RWPE1 (cell line): ENCODE measurements around the gene ABLIM2.

Source experiments
- CTCF ChIA-PET: fragments of 350-600 bp; sonication (Branson Sonifier 250); formaldehyde crosslinking; extraction: SDS; loops from one replicate; lab custom pipeline; 2021; lab: Yijun Ruan, JAX
- POLR2A ChIA-PET: fragments of 400-600 bp; formaldehyde crosslinking; extraction: SDS; loops from one replicate; lab custom pipeline; 2020; ENCODE audit warnings: antibody characterized with exemption; ENCODE audit not compliant: low non-redundant PET; lab: Yijun Ruan, JAX
- DNase-seq: peaks from one replicate; pipeline ENCODE4 v3.0.0; 2012; ENCODE audit warnings: low spot score
- H3K27ac ChIP-seq: fragments of 450-650 bp; 2 replicates; pipeline ENCODE4 v1.5.1; 2017
- TF ChIP-seq, protein P1 (sequence below): fragments of 450-650 bp; conservative IDR thresholded peaks from 2 replicates; pipeline ENCODE4 v1.5.1; 2017; ENCODE audit warnings: low read depth, mild to moderate bottlenecking

Gene ABLIM2

DNA sequence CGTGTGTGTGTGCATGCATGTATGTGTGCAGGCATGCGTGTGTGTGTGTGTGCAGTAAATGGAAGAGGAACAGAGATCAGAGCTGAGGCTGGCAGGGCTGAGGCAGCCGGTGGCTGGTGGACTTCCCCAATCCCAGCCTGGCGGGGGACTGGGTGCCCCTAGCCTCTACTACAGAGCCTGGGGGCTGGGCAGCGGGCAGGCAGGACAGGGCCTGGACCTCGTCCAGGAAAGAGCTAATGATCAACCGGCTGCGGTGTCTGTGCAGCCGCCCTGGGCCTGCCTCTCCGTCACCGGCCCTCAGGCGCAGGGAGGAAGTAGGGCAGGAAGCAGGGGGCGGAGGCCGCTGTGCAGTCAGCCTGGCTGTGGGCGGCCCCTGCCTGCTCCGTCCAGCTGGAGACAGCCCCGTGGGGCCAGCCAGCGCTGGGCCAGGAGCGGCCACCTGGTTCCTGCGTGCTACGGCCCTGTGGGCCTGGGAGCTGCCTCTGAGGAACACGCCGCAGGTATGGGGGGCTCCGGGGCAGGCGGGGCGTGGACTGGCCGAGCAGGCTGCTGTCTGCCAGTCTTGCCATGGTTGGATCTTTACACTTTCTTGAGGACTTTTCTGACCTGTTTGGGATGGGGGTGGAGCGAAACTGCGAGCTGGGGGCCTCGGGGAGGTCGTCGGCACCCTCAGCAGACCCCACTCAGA lies 40.4 kb upstream of the ABLIM2 start, which contains the start of gene SH3TC1:
Gene SH3TC1 (plus strand): TSS at position 385 of the 688 bp plus-strand sequence. CDS start 5,905 bp downstream, outside the sequence.
- ChIA-PET CTCF (interaction anchor here (0.5 to 3.5 kb wide), 2 partner anchors 20 to 22 kb away, joined by 3 to 21 read pairs; no protein-coding TSS in a partner anchor), POLR2A (no interaction called here)
- TF ChIP-seq, protein P1, sequence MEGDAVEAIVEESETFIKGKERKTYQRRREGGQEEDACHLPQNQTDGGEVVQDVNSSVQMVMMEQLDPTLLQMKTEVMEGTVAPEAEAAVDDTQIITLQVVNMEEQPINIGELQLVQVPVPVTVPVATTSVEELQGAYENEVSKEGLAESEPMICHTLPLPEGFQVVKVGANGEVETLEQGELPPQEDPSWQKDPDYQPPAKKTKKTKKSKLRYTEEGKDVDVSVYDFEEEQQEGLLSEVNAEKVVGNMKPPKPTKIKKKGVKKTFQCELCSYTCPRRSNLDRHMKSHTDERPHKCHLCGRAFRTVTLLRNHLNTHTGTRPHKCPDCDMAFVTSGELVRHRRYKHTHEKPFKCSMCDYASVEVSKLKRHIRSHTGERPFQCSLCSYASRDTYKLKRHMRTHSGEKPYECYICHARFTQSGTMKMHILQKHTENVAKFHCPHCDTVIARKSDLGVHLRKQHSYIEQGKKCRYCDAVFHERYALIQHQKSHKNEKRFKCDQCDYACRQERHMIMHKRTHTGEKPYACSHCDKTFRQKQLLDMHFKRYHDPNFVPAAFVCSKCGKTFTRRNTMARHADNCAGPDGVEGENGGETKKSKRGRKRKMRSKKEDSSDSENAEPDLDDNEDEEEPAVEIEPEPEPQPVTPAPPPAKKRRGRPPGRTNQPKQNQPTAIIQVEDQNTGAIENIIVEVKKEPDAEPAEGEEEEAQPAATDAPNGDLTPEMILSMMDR, result no peak
- DNase-seq, result peak; percentile 91
- H3K27ac ChIP-seq, result peak within 1 kb of the TSS; percentile 96

DNA sequence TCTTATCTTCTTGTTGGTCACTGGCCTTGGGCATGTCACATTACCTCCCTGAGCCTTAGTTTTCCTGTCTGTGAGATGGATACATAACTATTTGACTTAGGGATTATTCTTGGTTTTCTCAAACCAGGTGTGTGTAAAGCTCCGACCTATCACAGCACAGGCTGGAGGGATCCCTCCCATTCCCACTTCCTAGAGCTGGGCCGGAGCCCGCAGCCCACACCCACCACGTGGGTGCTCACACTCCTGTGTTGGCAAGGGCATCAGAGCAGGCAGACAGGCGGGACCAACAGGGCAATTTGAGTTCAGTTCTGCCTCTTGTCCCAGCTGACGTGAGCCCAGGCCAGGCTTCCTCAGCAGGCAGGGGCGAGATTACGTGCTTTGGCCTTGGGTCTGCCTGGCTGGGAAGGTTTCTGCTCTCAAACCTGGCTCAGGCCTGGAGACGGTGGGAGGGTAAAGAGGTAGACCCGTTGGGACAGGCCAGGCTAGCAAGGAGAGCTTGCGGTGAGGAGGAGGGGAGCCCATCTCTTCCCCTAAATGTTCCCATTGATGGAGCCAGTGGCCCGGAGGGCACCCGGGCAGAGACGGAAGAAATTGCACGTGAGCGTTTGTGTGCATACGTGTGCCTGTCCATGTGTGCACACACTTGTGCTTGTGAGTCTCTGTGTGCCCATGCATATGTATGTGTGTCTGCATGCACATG lies 39.7 kb upstream of the ABLIM2 start:
- DNase-seq, result peak; percentile 31
- TF ChIP-seq, protein P1, result no peak
- H3K27ac ChIP-seq, result peak overlapping the region; percentile 96
- ChIA-PET CTCF (interaction anchor here (3.5 kb wide), 1 partner anchor 22 kb away, joined by 21 read pairs; no protein-coding TSS in a partner anchor), POLR2A (no interaction called here)

DNA sequence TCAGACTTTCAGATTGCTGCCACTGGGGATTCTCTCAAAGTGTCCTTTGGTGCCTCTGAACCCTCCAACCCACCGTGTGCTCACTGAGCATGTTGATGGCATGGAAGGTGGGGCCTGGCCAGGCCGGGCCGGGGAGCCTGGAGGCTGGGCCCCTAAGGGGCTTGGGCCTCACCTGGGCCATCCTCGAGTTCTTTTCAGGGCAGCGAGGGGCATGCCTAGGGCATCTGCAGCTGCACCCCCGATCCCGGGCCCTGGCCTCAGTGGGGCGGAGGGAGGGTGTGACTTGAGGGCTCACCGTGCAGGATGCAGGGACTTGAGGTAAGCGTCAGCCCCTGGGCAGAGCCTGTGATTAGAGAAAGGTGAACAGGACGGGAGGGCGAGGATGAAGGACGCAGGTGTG lies 38.9 kb upstream of the ABLIM2 start:
- TF ChIP-seq, protein P1, result no peak

DNA sequence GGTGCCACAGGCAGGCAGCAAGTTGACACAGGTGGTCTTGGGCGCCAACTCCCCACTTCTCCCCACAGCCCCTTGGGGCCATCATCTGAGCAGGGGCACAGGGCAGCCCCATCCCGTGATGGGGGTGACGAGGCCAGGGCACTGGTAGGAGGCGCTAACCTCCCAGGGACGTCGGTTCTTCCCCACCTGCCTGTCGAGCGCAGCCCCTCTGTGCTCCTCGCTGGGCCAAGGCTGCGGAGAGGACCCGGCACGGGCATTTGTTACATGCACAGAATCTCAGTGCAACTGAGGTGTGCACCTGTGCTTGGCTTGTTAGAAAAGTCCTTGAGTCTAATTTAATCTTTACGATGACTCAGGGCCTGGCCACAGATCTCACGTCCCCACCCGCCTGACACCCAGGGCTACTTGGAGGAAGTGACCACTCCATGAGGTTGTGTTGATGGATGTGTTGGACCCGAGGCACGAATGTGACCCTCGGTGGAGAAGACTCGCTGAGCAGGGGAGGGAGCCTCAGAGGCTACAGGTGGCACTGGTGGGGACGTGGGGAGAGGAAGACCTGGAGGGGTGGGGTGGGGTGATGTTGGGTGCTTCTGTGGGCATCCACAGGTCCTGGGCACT lies 37.3 kb upstream of the ABLIM2 start:
- CTCF ChIA-PET, result interaction anchor here (3.5 kb wide), 1 partner anchor 19 kb away, joined by 21 read pairs; no protein-coding TSS in a partner anchor
- H3K27ac ChIP-seq, result no peak overlapping the region
- POLR2A ChIA-PET, result no interaction called here
- DNase-seq, result no peak
- TF ChIP-seq, protein P1, result no peak

More for the DNA sequence above, 38.9 kb upstream of the ABLIM2 start:
- CTCF ChIA-PET, result interaction anchor here (3.5 kb wide), 1 partner anchor 21 kb away, joined by 21 read pairs; no protein-coding TSS in a partner anchor
- POLR2A ChIA-PET, result no interaction called here
- peak overlapping the region; percentile 96 for H3K27ac ChIP-seq
- DNase-seq, result no peak

DNA sequence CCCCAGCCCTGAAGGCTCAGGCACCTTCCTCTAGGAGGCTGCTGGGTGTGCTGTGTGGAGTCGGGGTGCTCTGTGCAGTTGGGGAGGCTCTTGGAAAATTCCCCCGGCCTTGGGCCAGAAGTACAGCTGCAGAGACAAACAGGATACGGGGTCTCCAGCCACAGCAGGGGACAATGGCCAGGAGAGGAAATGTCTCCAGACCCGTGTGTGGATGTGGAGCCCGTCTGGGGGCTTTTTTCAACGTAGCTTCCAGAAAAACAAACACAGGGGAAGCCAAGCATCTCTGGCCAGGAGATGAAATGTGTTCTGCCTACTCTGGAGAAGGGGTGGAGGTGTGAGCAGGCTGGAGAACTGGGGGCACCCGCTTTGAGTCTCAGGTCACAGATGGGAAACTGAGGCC lies 36.8 kb upstream of the ABLIM2 start:
- ChIA-PET CTCF (interaction anchor here (5.1 kb wide), 1 partner anchor 19 kb away, joined by 46 read pairs; no protein-coding TSS in a partner anchor), POLR2A (no interaction called here)
- no peak for DNase-seq
- TF ChIP-seq, protein P1, result no peak
- peak overlapping the region; percentile 97; the same call in 1 of the 2 replicates for H3K27ac ChIP-seq
